ENCODE measurements around the gene SYNJ2. TPM values are rescaled to one million over a fixed set of nuclear protein-coding genes. Genes with fewer than 3 reads are reported as not detected.
A peak's percentile ranks its signal among the peaks of the same experiment; 100 is the strongest.

SYNJ2 gene
- total and polyA plus RNA-seq, 2 of the 4 experiments (the other 2 are of a cell fraction): 40.8 to 45.2 TPM

- H3K56ac ChIP-seq (ENCODE audit: extremely low read depth, insufficient read depth, low read length): peak overlapping the region; percentile 29; the same call in 1 of the 2 replicates
- H3K27ac ChIP-seq (ENCODE audit: insufficient read depth, low read length): peak overlapping the region; percentile 78
- peak overlapping the region; percentile 70 for H2AK9ac ChIP-seq (replicated peaks; ENCODE audit: low read depth, low read length, poor library complexity)
- peak overlapping the region; percentile 91 for H2AK5ac ChIP-seq (ENCODE audit: low read depth, low read length)
- H4K20me1 ChIP-seq (ENCODE audit: insufficient read depth, low read length): no peaks in the 10 kb centered on the region
- intact Hi-C loops (cut with micrococcal nuclease) (no loop called here), in situ Hi-C loops (cut with MboI; ENCODE audit: low sequenced_read_pairs) (no loop called here), dilution Hi-C loops (cut with HindIII; ENCODE audit: low sequenced_read_pairs, unreplicated experiment) (no loop called here)
- POLR2A ChIA-PET (ENCODE audit: unreplicated experiment): no interaction called here
- H3K4me2 ChIP-seq (ENCODE audit: low read depth, low read length): no peak overlapping the region
- peaks cover 31 to 82% of the 10 kb centered on the region in 2 experiments for H3K79me1 ChIP-seq (ENCODE audit: low read depth in 1 of 2, low read length in 2 of 2)
- no peak overlapping the region for H3K4me3 ChIP-seq (ENCODE audit: insufficient read depth, low read depth, low read length)
- H2BK120ac ChIP-seq (ENCODE audit: low read depth, low read length): peak overlapping the region; percentile 99
- no peak for ATAC-seq (ENCODE audit: low read depth)
- no peaks in the 10 kb centered on the region for H3K9me3 ChIP-seq (ENCODE audit: control insufficient read depth, insufficient read depth, low read length)
- H4K91ac ChIP-seq (ENCODE audit: insufficient read depth, low read depth, low read length): peak overlapping the region; percentile 81
- peak overlapping the region; percentile 97 for H2BK5ac ChIP-seq (ENCODE audit: low read depth, low read length, poor library complexity, severe bottlenecking)
- no CpG with 5 or more reads among the region's 9 CpGs for WGBS, 2 experiments (ENCODE audit: extremely low coverage in 2 of 2, insufficient read length in 1 of 2)
- peaks cover 41% of the 10 kb centered on the region for H3K4me1 ChIP-seq (ENCODE audit: control insufficient read depth, insufficient read depth, low read length)
- BruUV-seq (replicated peaks): no TSS peak
- peaks cover 25% of the 10 kb centered on the region for H3K36me3 ChIP-seq (ENCODE audit: control insufficient read depth, insufficient read depth, low read length)
- no peak for TF ChIP-seq POLR2A (IDR thresholded peaks at IDR 0.05; ENCODE audit: low read depth, low read length)
- H3K14ac ChIP-seq (replicated peaks; ENCODE audit: low read depth, low read length): peak overlapping the region; percentile 98
- H3K9me1 ChIP-seq (ENCODE audit: insufficient read depth, low read length): peaks cover 43% of the 10 kb centered on the region
- peak overlapping the region; percentile 99 for H3K4ac ChIP-seq (ENCODE audit: low read depth, low read length)
- H3K18ac ChIP-seq (ENCODE audit: low read depth, low read length): peak overlapping the region; percentile 94
- peak overlapping the region; percentile 51 to 87 for H4K8ac ChIP-seq (ENCODE audit: low read depth in 2 of 2, low read length in 2 of 2)
- peak overlapping the region; percentile 49 for H3K23ac ChIP-seq (ENCODE audit: low read depth, low read length)
- H4K5ac ChIP-seq (ENCODE audit: low read depth, low read length): peak overlapping the region; percentile 42
- H2BK20ac ChIP-seq (ENCODE audit: low read depth, low read length): peak overlapping the region; percentile 99
- H2AFZ ChIP-seq (replicated peaks; ENCODE audit: low read length, poor library complexity): no peak overlapping the region
- no peaks in the 10 kb centered on the region for H3K27me3 ChIP-seq (ENCODE audit: control insufficient read depth, insufficient read depth, low read length)
- peak; percentile 67 for DNase-seq
- H2BK15ac ChIP-seq (ENCODE audit: low read depth, low read length): peak overlapping the region; percentile 32; the same call in 2 of the 3 replicates
- no peak overlapping the region for H3K9ac ChIP-seq (ENCODE audit: low read depth, low read length)
- CTCF ChIA-PET: no interaction called here
These were observed 57.5 kb downstream of the SYNJ2 start for GRCh38 chr6:158039178-158039557.
